ENCODE measurements around the gene RCCD1. TPM values are rescaled to one million over a fixed set of nuclear protein-coding genes. Genes with fewer than 3 reads are reported as not detected.

RCCD1 gene
- total RNA-seq, 1 experiment from 2014 or later: 22.8 TPM

- TF ChIP-seq CTCF (conservative IDR thresholded peaks at IDR 0.05): no peak
These were observed 42.5 kb upstream of the RCCD1 start for GRCh38 chr15:90911906-90912769.

More at GRCh38 chr15:90911906-90912769, 42.5 kb upstream of the RCCD1 start:
- no peaks in the 10 kb centered on the region for H3K79me2 ChIP-seq (ENCODE audit: insufficient read depth, low read length)
- no CpG with 5 or more reads among the region's 30 CpGs for WGBS (ENCODE audit: extremely low coverage, insufficient read length, low lambda C conversion rate)
- DNase-seq: no peak
- no peak overlapping the region for H3K14ac ChIP-seq (ENCODE audit: insufficient read depth, low read length)
- H2BK120ac ChIP-seq (ENCODE audit: low read depth, low read length, poor library complexity, severe bottlenecking): no peak overlapping the region
- H3K4me1 ChIP-seq (ENCODE audit: insufficient read depth, low read length): no peaks in the 10 kb centered on the region
- no peaks in the 10 kb centered on the region for H4K20me1 ChIP-seq (ENCODE audit: control insufficient read depth, insufficient read depth, insufficient read length)
- no peak overlapping the region for H3T11ph ChIP-seq (ENCODE audit: low read length)
- H3K9me3 Mint-ChIP-seq: no peaks in the 10 kb centered on the region
- H3K27me3 Mint-ChIP-seq (ENCODE audit: low read depth): no peaks in the 10 kb centered on the region
- no peak overlapping the region for H2BK20ac ChIP-seq (ENCODE audit: low read depth, low read length, poor library complexity, severe bottlenecking)
- no peak overlapping the region for H3K4me2 ChIP-seq (ENCODE audit: insufficient read depth, insufficient read length, low read length)
- no peak overlapping the region for H3K4ac ChIP-seq (ENCODE audit: low read depth, low read length)
- H2BK12ac ChIP-seq (ENCODE audit: insufficient read length, low read depth, low read length): no peak overlapping the region
- H2AK5ac ChIP-seq (ENCODE audit: insufficient read length, low read length): no peak overlapping the region
- no peak overlapping the region for H2AFZ ChIP-seq (ENCODE audit: low read length)
- H4K8ac ChIP-seq (replicated peaks; ENCODE audit: insufficient read length, low read depth, low read length): no peak overlapping the region
- H3K4me1 Mint-ChIP-seq: peaks cover 3 to 8% of the 10 kb centered on the region in 2 experiments; a peak in 2 of 4 replicates
- no peak overlapping the region for H3K18ac ChIP-seq (ENCODE audit: insufficient read length, low read depth, low read length)
- H3K23me2 ChIP-seq (ENCODE audit: insufficient read length, low read depth, low read length, poor library complexity, severe bottlenecking): no peaks in the 10 kb centered on the region
- no peak overlapping the region for H3K4me3 Mint-ChIP-seq
- no peak overlapping the region for H3K9ac ChIP-seq (ENCODE audit: extremely low read depth, insufficient read length, low read length)
- no peak overlapping the region for H4K5ac ChIP-seq (ENCODE audit: insufficient read length, low read depth, low read length)
- H3K36me3 Mint-ChIP-seq (ENCODE audit: insufficient read depth in 1 of 3, low read depth in 3 of 3): peaks cover 2 to 47% (median 7%) of the 10 kb centered on the region in 3 experiments; a peak in 5 of 7 replicates
- no peak overlapping the region for H2BK5ac ChIP-seq (ENCODE audit: insufficient read length, low read length)
- H3K9me3 ChIP-seq (ENCODE audit: control insufficient read depth, low read depth, low read length): no peaks in the 10 kb centered on the region
- no peak overlapping the region for H3K27ac ChIP-seq (ENCODE audit: insufficient read length, low read depth, low read length)
- H3K27me3 ChIP-seq (ENCODE audit: insufficient read depth, low read length): no peaks in the 10 kb centered on the region
- H3K27ac Mint-ChIP-seq: no peak overlapping the region; a peak in 1 of 7 replicates
- H2BK15ac ChIP-seq (ENCODE audit: low read depth, low read length): no peak overlapping the region
- H3K23ac ChIP-seq (ENCODE audit: insufficient read length, low read depth, low read length): no peak overlapping the region
- H4K91ac ChIP-seq (ENCODE audit: insufficient read length, low read depth, low read length): no peak overlapping the region
- H3K79me1 ChIP-seq (ENCODE audit: insufficient read depth, low read depth, low read length, poor library complexity, severe bottlenecking): no peaks in the 10 kb centered on the region
- no peak overlapping the region for H3K56ac ChIP-seq (ENCODE audit: insufficient read length, low read depth, low read length)

Data from H9 (cell line).